NK-92 (cell line): Measurements from ENCODE around the gene TMEM255B.
"Not testable (repeated sequence)": the region's sequence is repeated elsewhere in the genome, so short reads cannot be mapped to it uniquely, and the experiment has no call there.

Source experiments
- DNase-seq: peaks from one replicate; lab custom pipeline; 2025; ENCODE audit not compliant: unreplicated experiment; lab: John Stamatoyannopoulos, UW

The TMEM255B gene

GRCh38 chr13:113748101-113748861 is 10.7 kb upstream of the TMEM255B start:
- no peak for DNase-seq

- no peak for DNase-seq
These were observed 10.1 kb upstream of the TMEM255B start for GRCh38 chr13:113748862-113749451.

GRCh38 chr13:113749507-113749906 is 9.5 kb upstream of the TMEM255B start:
- DNase-seq, result no peak

GRCh38 chr13:113749967-113750366 is 9.1 kb upstream of the TMEM255B start:
- DNase-seq, result no peak

- DNase-seq, result no peak
These were observed 8.2 kb upstream of the TMEM255B start for GRCh38 chr13:113750554-113751399.

- DNase-seq, result no peak
These were observed 7.5 kb upstream of the TMEM255B start for GRCh38 chr13:113751491-113751890.

- DNase-seq, result not testable (repeated sequence)
These were observed 6.6 kb upstream of the TMEM255B start for GRCh38 chr13:113752211-113752986.

- no peak for DNase-seq
These were observed 5.9 kb upstream of the TMEM255B start for GRCh38 chr13:113753171-113753570.

- no peak for DNase-seq
These were observed 4.8 kb upstream of the TMEM255B start for GRCh38 chr13:113754242-113754641.

GRCh38 chr13:113754691-113755090 is 4.3 kb upstream of the TMEM255B start:
- no peak for DNase-seq

GRCh38 chr13:113756441-113757097 is 2.5 kb upstream of the TMEM255B start:
- DNase-seq, result no peak

GRCh38 chr13:113759525-113760137 is 605 bp downstream of the TMEM255B start:
- DNase-seq, result no peak

GRCh38 chr13:113761136-113761535 is 2.1 kb downstream of the TMEM255B start:
- DNase-seq, result no peak

GRCh38 chr13:113762075-113762474 is 3.0 kb downstream of the TMEM255B start:
- DNase-seq, result no peak

- DNase-seq, result no peak
These were observed 3.5 kb downstream of the TMEM255B start for GRCh38 chr13:113762538-113762937.

GRCh38 chr13:113763254-113763653 is 4.2 kb downstream of the TMEM255B start:
- no peak for DNase-seq

- DNase-seq, result no peak
These were observed 5.2 kb downstream of the TMEM255B start for GRCh38 chr13:113763961-113764792.

- DNase-seq, result no peak
These were observed 6.0 kb downstream of the TMEM255B start for GRCh38 chr13:113764793-113765563.

- no peak for DNase-seq
These were observed 6.5 kb downstream of the TMEM255B start for GRCh38 chr13:113765564-113765910.
